Stimulated activated naive CD8-positive, alpha-beta T cell treated with anti-CD3 and anti-CD28 coated beads, Interleukin-15, Interleukin-2, amounts not matched to agents 100 U/mL and 50 U/mL, for 24 hours (primary cell): ENCODE results near the gene FAIM.
"Not testable (repeated sequence)": the region's sequence is repeated elsewhere in the genome, so short reads cannot be mapped to it uniquely, and the experiment has no call there.

Experiments used
- ATAC-seq: fragments of 150-1000 bp; cut with Tn5 transposase; one replicate; pipeline ENCODE4 v1.10.0; 2021
- DNase-seq: peaks from one replicate; pipeline ENCODE4 v3.0.0; 2021

Gene FAIM

GRCh38 chr3:138601661-138602060, 6.9 kb upstream of the FAIM start:
- not testable (repeated sequence) for ATAC-seq, DNase-seq

- DNase-seq, ATAC-seq: not testable (repeated sequence)
Observed at GRCh38 chr3:138604106-138604595, 4.4 kb upstream of the FAIM start.

GRCh38 chr3:138609898-138610266, 1.3 kb downstream of the FAIM start:
- no peak for ATAC-seq
- no peak for DNase-seq

GRCh38 chr3:138615462-138615861, 6.9 kb downstream of the FAIM start:
- DNase-seq (no peak), ATAC-seq (no peak)

- DNase-seq (no peak), ATAC-seq (no peak)
Observed at GRCh38 chr3:138620431-138620830, 11.9 kb downstream of the FAIM start.

GRCh38 chr3:138624518-138624917, 15.9 kb downstream of the FAIM start:
- DNase-seq (no peak), ATAC-seq (no peak)

- DNase-seq (no peak), ATAC-seq (no peak)
Observed at GRCh38 chr3:138625707-138626365, 17.3 kb downstream of the FAIM start.

- no peak for ATAC-seq
Observed at GRCh38 chr3:138629526-138629925, 21.0 kb downstream of the FAIM start.

GRCh38 chr3:138638641-138639040, 30.1 kb downstream of the FAIM start:
- DNase-seq (no peak), ATAC-seq (no peak)

More at GRCh38 chr3:138629526-138629925, 21.0 kb downstream of the FAIM start:
- no peak for DNase-seq

- DNase-seq = no peak
Observed at GRCh38 chr3:138640537-138640936, 32.0 kb downstream of the FAIM start.

GRCh38 chr3:138642226-138642926, 33.8 kb downstream of the FAIM start:
- ATAC-seq = no peak

More at GRCh38 chr3:138640537-138640936, 32.0 kb downstream of the FAIM start:
- no peak for ATAC-seq

GRCh38 chr3:138642927-138643253, 34.3 kb downstream of the FAIM start:
- ATAC-seq (no peak), DNase-seq (no peak)

More at GRCh38 chr3:138642226-138642926, 33.8 kb downstream of the FAIM start:
- DNase-seq = no peak

- DNase-seq = no peak
- no peak for ATAC-seq
Observed at GRCh38 chr3:138646008-138646407, 37.4 kb downstream of the FAIM start.

GRCh38 chr3:138646513-138646912, 37.9 kb downstream of the FAIM start:
- DNase-seq (no peak), ATAC-seq (no peak)

- no peak for ATAC-seq
- no peak for DNase-seq
Observed at GRCh38 chr3:138649134-138649533, 40.6 kb downstream of the FAIM start.

GRCh38 chr3:138653567-138653966, 45.0 kb downstream of the FAIM start:
- DNase-seq (no peak), ATAC-seq (no peak)

- no peak for ATAC-seq
- DNase-seq = no peak
Observed at GRCh38 chr3:138657508-138657907, 48.9 kb downstream of the FAIM start.

- ATAC-seq = no peak
- no peak for DNase-seq
Observed at GRCh38 chr3:138668107-138668506, 59.5 kb downstream of the FAIM start.

- ATAC-seq (no peak), DNase-seq (no peak)
Observed at GRCh38 chr3:138670407-138670806, 61.8 kb downstream of the FAIM start.

- ATAC-seq (no peak), DNase-seq (no peak)
Observed at GRCh38 chr3:138673641-138674530, 65.3 kb downstream of the FAIM start.

GRCh38 chr3:138675393-138675792, 66.8 kb downstream of the FAIM start:
- no peak for ATAC-seq
- DNase-seq = no peak

- no peak for DNase-seq
- ATAC-seq = no peak
Observed at GRCh38 chr3:138678086-138678485, 69.5 kb downstream of the FAIM start.
